ENCODE measurements around the gene SFT2D3. TPM values are rescaled to one million over a fixed set of nuclear protein-coding genes. Genes with fewer than 3 reads are reported as not detected.
A peak's percentile ranks its signal among the peaks of the same experiment; 100 is the strongest.

Gene SFT2D3
- total RNA-seq, 1 donor from 2014 or later: 7.4 TPM

DNA sequence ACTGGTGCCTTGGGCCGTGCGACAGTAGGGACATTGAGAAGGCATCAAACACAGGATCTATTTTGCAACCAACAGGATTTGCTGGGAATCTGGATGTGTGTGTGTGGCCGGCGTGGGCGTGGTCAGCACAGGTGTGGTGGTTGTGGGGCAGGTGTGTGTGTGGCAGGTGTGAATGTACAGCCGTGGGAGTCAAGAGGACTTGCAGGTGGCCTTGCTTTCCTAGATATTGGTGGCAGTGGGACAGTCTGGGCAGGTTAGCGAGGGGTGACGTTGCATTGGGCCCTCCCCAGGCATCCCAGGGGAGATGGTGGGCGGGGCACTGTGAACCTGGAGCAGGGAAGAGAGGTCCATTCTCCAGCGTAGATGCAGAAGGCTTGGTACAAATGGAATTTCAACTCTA lies 22.8 kb upstream of the SFT2D3 start:
- no peaks in the 10 kb centered on the region for H3K36me3 ChIP-seq
- intact Hi-C loops (cut with DNase I): no loop called here
- H3K27ac ChIP-seq: no peak overlapping the region
- TF ChIP-seq, protein P1, sequence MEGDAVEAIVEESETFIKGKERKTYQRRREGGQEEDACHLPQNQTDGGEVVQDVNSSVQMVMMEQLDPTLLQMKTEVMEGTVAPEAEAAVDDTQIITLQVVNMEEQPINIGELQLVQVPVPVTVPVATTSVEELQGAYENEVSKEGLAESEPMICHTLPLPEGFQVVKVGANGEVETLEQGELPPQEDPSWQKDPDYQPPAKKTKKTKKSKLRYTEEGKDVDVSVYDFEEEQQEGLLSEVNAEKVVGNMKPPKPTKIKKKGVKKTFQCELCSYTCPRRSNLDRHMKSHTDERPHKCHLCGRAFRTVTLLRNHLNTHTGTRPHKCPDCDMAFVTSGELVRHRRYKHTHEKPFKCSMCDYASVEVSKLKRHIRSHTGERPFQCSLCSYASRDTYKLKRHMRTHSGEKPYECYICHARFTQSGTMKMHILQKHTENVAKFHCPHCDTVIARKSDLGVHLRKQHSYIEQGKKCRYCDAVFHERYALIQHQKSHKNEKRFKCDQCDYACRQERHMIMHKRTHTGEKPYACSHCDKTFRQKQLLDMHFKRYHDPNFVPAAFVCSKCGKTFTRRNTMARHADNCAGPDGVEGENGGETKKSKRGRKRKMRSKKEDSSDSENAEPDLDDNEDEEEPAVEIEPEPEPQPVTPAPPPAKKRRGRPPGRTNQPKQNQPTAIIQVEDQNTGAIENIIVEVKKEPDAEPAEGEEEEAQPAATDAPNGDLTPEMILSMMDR (IDR thresholded peaks at IDR 0.05): no peak
- no peak overlapping the region for H3K4me3 ChIP-seq
- no peaks in the 10 kb centered on the region for H3K9me3 ChIP-seq
- peaks cover 40% of the 10 kb centered on the region for H3K4me1 ChIP-seq
- H3K27me3 ChIP-seq (ENCODE audit: low read depth): no peaks in the 10 kb centered on the region
- DNase-seq (no peak), ATAC-seq (no peak)

DNA sequence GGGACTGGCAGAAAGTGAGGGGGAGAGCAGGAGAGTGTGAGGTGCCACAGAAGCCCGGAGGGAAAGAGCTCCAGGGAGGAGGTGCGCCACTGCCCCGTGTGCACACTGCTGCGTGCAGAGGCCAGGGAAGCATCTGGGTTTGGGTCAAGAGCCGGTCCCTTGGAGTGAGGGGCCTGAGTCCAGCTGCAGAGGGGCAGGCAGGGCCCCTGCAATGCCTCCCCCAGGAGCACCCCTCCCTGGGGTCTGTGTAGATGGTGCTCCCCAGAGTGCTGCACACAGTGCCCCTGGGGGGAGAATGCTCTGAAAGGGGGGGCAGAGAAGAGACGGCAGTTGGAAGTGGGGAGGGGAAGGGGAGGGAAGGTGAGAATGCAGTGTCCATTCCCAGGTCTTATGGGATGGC lies 22.3 kb upstream of the SFT2D3 start:
- Histone ChIP-seq H3K36me3 (no peaks in the 10 kb centered on the region), H3K4me3 (no peak overlapping the region), H3K4me1 (peaks cover 36% of the 10 kb centered on the region), H3K27ac (no peak overlapping the region), H3K27me3 (ENCODE audit: low read depth) (no peaks in the 10 kb centered on the region), H3K9me3 (no peaks in the 10 kb centered on the region)
- DNase-seq: no peak
- ATAC-seq: no peak
- TF ChIP-seq, protein P1 (IDR thresholded peaks at IDR 0.05): no peak
- intact Hi-C loops (cut with DNase I): no loop called here

DNA sequence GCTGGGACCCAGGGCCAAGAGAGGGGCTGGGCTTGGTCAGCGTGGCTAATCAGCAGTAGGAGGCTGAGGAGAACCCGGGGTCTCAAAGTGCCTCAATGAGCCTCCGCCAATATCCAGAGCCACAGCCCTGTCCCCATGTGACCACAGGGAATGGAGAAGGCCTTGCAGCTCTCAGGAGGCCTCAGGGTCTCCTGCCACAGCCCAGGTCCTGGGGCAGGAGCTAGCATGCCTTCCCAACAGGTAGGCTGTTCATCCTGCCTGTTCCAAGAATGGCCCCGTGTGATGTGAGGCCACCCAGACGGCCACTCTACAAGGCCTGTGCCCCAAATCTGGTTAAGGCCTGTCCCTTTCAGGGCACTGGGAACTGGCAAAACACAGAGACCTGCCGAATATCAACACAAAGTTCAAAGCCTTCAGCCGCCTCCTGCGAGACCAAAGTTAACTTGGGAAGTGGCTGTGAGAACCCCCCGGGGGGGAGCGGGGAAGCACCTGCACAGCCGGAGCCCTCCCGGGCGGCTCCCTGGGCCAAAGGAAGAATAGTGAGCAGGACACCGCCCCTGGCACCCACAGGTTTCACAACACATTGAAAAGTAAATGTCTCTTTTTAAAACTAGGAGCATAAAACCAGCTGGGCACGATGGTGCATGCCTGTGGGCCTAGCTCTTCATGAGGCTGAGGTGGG lies 21.5 kb upstream of the SFT2D3 start:
- no peak for DNase-seq
- ATAC-seq: no peak
- H3K36me3 ChIP-seq: no peaks in the 10 kb centered on the region
- H3K27me3 ChIP-seq (ENCODE audit: low read depth): no peaks in the 10 kb centered on the region
- H3K4me1 ChIP-seq: peaks cover 29% of the 10 kb centered on the region
- no peaks in the 10 kb centered on the region for H3K9me3 ChIP-seq
- H3K4me3 ChIP-seq: peak overlapping the region; percentile 49
- H3K27ac ChIP-seq: no peak overlapping the region
- intact Hi-C loops (cut with DNase I): no loop called here
- TF ChIP-seq, protein P1 (IDR thresholded peaks at IDR 0.05): no peak

DNA sequence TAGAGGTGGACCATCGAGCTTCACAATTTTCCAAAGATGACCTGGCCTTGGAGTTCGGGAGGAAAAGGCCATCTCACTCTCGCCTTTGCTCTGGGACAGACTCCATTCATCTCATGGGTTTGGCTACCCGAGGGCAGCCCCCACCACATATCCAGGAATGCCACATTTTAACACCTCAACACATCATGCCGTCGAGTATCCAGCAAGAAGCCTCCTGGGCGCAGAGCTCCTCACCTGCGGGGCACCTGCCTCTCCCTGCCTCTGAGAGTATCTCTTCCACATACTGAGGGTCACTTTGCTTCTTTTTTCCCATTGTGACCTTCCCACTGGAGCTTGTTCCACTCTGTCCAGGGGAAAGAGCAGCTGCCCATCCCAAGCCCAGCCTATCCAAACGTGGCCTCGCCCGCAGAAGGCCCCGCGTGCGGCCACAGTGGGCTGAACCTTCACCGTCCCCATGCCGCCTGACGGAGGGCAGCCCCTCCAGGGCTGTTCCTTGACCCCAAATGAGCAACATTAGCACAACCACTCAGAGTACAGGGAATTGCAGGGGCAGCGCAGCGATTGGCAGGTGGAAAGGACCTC lies 20.5 kb upstream of the SFT2D3 start:
- intact Hi-C loops (cut with DNase I): no loop called here
- H3K36me3 ChIP-seq: no peaks in the 10 kb centered on the region
- no peak for DNase-seq
- no peaks in the 10 kb centered on the region for H3K27me3 ChIP-seq (ENCODE audit: low read depth)
- H3K9me3 ChIP-seq: no peaks in the 10 kb centered on the region
- peaks cover 29% of the 10 kb centered on the region for H3K4me1 ChIP-seq
- peak overlapping the region; percentile 36 for H3K27ac ChIP-seq
- TF ChIP-seq, protein P1 (IDR thresholded peaks at IDR 0.05): no peak
- peak overlapping the region; percentile 49 for H3K4me3 ChIP-seq
- ATAC-seq: no peak

DNA sequence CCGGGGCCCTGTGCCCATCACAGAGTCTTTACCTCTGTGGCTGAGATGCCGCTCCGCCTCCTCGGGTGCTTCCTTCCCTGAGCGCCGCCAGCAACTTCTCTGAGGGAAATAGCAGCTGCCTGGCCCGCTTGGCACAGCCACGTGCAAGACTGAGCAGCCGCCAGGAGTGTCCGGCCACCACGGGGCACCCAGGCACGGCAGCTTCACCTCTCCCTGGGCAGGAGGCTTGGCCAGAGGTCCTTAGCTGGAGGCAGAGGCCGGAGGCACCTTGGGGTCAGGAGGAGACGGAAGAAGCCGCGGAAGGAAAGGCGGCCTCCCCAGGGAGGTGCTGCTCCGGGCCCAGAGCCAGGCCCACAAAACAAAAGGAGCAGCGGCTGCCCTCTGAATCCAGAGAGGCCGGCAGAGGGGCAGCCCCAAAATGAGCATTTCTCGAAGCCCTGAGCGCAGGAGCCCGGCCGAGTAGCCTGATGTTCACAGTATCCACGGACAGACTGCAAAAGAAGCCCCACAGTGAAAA lies 20.0 kb upstream of the SFT2D3 start:
- intact Hi-C loops (cut with DNase I): no loop called here
- H3K4me1 ChIP-seq: peaks cover 27% of the 10 kb centered on the region
- no peak for DNase-seq
- no peaks in the 10 kb centered on the region for H3K36me3 ChIP-seq
- H3K4me3 ChIP-seq: peak overlapping the region; percentile 49
- no peaks in the 10 kb centered on the region for H3K9me3 ChIP-seq
- no peaks in the 10 kb centered on the region for H3K27me3 ChIP-seq (ENCODE audit: low read depth)
- ATAC-seq: no peak
- peak overlapping the region; percentile 36 for H3K27ac ChIP-seq
- TF ChIP-seq, protein P1 (IDR thresholded peaks at IDR 0.05): no peak
